Subcutaneous abdominal adipose tissue (tissue), 5 donors: ENCODE results near the gene JAKMIP1.

Experiments
- H3K27ac ChIP-seq: one replicate; pipeline ENCODE4 v1.7.0; 2013; ENCODE audit warnings: low read depth, mild to moderate bottlenecking, inconsistent platforms, low read length, moderate library complexity
- H3K27me3 ChIP-seq, 5 donors: one replicate each; pipeline ENCODE4 v1.7.0; 2013; ENCODE audit warnings: low read length in 5 of 5, inconsistent platforms in 1 of 5; ENCODE audit not compliant: control insufficient read depth in 5 of 5, insufficient read depth in 4 of 5
- H3K36me3 ChIP-seq, 5 donors: one replicate each; pipeline ENCODE4 v1.7.0; 2013; ENCODE audit warnings: low read length in 5 of 5; ENCODE audit not compliant: control insufficient read depth in 5 of 5, insufficient read depth in 5 of 5
- H3K4me1 ChIP-seq, 5 donors: one replicate each; pipeline ENCODE4 v1.7.0; 2013; ENCODE audit warnings: low read length in 5 of 5, mild to moderate bottlenecking in 3 of 5, moderate library complexity in 1 of 5; ENCODE audit not compliant: control insufficient read depth in 5 of 5, insufficient read depth in 5 of 5
- H3K4me3 ChIP-seq, 5 donors: one replicate each; pipeline ENCODE4 v1.7.0; 2013; ENCODE audit warnings: low read length in 5 of 5, low read depth in 1 of 5
- H3K9ac ChIP-seq, 5 donors: one replicate each; pipeline ENCODE4 v1.7.0; 2013; ENCODE audit warnings: low read length in 5 of 5, mild to moderate bottlenecking in 4 of 5, moderate library complexity in 3 of 5
- H3K9me3 ChIP-seq, 5 donors: one replicate each; pipeline ENCODE4 v1.7.0; 2013; ENCODE audit warnings: low read length in 5 of 5; ENCODE audit not compliant: control insufficient read depth in 5 of 5
- donor health status: healthy.
- donor health status: healthy.
- donor health status: healthy.
- donor health status: healthy.
- donor health status: healthy.

JAKMIP1 gene

GRCh38 chr4:6200011-6200921 is at the start of gene JAKMIP1:
Gene JAKMIP1, minus strand, starts transcription at chr4:6200549. Its CDS starts 87,699 bp downstream, at chr4:6112850.
- Histone ChIP-seq H3K9me3 (peaks cover 2 to 12% (median 8%) of the 10 kb centered on the region in 5 donors), H3K27ac (no peak within 1 kb of the TSS), H3K4me1 (peaks cover 0 to 21% (median 13%) of the 10 kb centered on the region in 5 donors), H3K36me3 (no peaks in the 10 kb centered on the region), H3K9ac (no peak within 1 kb of the TSS), H3K27me3 (peaks cover 32 to 50% (median 35%) of the 10 kb centered on the region in 5 donors), H3K4me3 (peak within 1 kb of the TSS in 4 of 5 donors; percentile 22 to 63 (median 52))

GRCh38 chr4:6248394-6248793 is 48.0 kb upstream of the JAKMIP1 start:
- no peak overlapping the region for H3K4me3 ChIP-seq
- H3K36me3 ChIP-seq: no peaks in the 10 kb centered on the region
- H3K27me3 ChIP-seq: peaks cover 0 to 50% (median 49%) of the 10 kb centered on the region in 5 donors
- peaks cover 0 to 12% (median 8%) of the 10 kb centered on the region in 5 donors for H3K4me1 ChIP-seq
- peaks cover 0 to 6% (median 3%) of the 10 kb centered on the region in 5 donors for H3K9me3 ChIP-seq
- no peak overlapping the region for H3K27ac ChIP-seq
- H3K9ac ChIP-seq: no peak overlapping the region

- Histone ChIP-seq H3K27ac (no peak overlapping the region), H3K27me3 (peaks cover 0 to 59% (median 56%) of the 10 kb centered on the region in 5 donors), H3K9me3 (peaks cover 0 to 6% (median 3%) of the 10 kb centered on the region in 5 donors), H3K9ac (no peak overlapping the region), H3K4me3 (peak overlapping the region in 2 of 5 donors; percentile 53 to 69), H3K36me3 (no peaks in the 10 kb centered on the region), H3K4me1 (peaks cover 0 to 12% (median 8%) of the 10 kb centered on the region in 5 donors)
These were observed 45.9 kb upstream of the JAKMIP1 start for GRCh38 chr4:6246170-6246634.

GRCh38 chr4:6245246-6246169 is 45.2 kb upstream of the JAKMIP1 start:
- Histone ChIP-seq H3K27ac (no peak overlapping the region), H3K36me3 (no peaks in the 10 kb centered on the region), H3K27me3 (peaks cover 0 to 58% (median 55%) of the 10 kb centered on the region in 5 donors), H3K9me3 (peaks cover 0 to 6% (median 3%) of the 10 kb centered on the region in 5 donors), H3K9ac (no peak overlapping the region), H3K4me3 (peak overlapping the region in 3 of 5 donors; percentile 38 to 69 (median 53)), H3K4me1 (peaks cover 0 to 12% (median 8%) of the 10 kb centered on the region in 5 donors)

GRCh38 chr4:6242271-6243029 is 42.1 kb upstream of the JAKMIP1 start:
- H3K4me1 ChIP-seq: peaks cover 0 to 12% (median 8%) of the 10 kb centered on the region in 5 donors
- H3K27ac ChIP-seq: no peak overlapping the region
- H3K9ac ChIP-seq: no peak overlapping the region
- H3K36me3 ChIP-seq: no peaks in the 10 kb centered on the region
- peaks cover 0 to 43% (median 39%) of the 10 kb centered on the region in 5 donors for H3K27me3 ChIP-seq
- no peak overlapping the region for H3K4me3 ChIP-seq
- H3K9me3 ChIP-seq: peaks cover 0 to 6% (median 3%) of the 10 kb centered on the region in 5 donors

- Histone ChIP-seq H3K36me3 (no peaks in the 10 kb centered on the region), H3K4me1 (peaks cover 0 to 12% (median 8%) of the 10 kb centered on the region in 5 donors), H3K27ac (no peak overlapping the region), H3K9ac (no peak overlapping the region), H3K9me3 (peaks cover 0 to 6% (median 3%) of the 10 kb centered on the region in 5 donors), H3K4me3 (no peak overlapping the region), H3K27me3 (peaks cover 0 to 38% (median 33%) of the 10 kb centered on the region in 5 donors)
These were observed 40.9 kb upstream of the JAKMIP1 start for GRCh38 chr4:6241062-6241845.

- Histone ChIP-seq H3K4me3 (no peak overlapping the region), H3K27me3 (peaks cover 0 to 33% (median 30%) of the 10 kb centered on the region in 5 donors), H3K4me1 (peaks cover 0 to 1% (median 0%) of the 10 kb centered on the region in 5 donors), H3K27ac (no peak overlapping the region), H3K36me3 (no peaks in the 10 kb centered on the region), H3K9me3 (peaks cover 0 to 6% (median 3%) of the 10 kb centered on the region in 5 donors), H3K9ac (no peak overlapping the region)
These were observed 39.6 kb upstream of the JAKMIP1 start for GRCh38 chr4:6239968-6240367.

- Histone ChIP-seq H3K9me3 (peaks cover 0 to 6% (median 3%) of the 10 kb centered on the region in 5 donors), H3K4me3 (no peak overlapping the region), H3K9ac (no peak overlapping the region), H3K27me3 (peaks cover 0 to 33% (median 28%) of the 10 kb centered on the region in 5 donors), H3K36me3 (no peaks in the 10 kb centered on the region), H3K4me1 (no peaks in the 10 kb centered on the region), H3K27ac (no peak overlapping the region)
These were observed 39.1 kb upstream of the JAKMIP1 start for GRCh38 chr4:6239486-6239885.
